ENCODE data around the gene CIDEB. TPM values are rescaled to one million over a fixed set of nuclear protein-coding genes. Genes with fewer than 3 reads are reported as not detected.
"Not testable (repeated sequence)": the region's sequence is repeated elsewhere in the genome, so short reads cannot be mapped to it uniquely, and the experiment has no call there.

CIDEB gene
- total RNA-seq, 4 donors from 2014 or later = 6.7 to 168 (median 23.6) TPM

DNA sequence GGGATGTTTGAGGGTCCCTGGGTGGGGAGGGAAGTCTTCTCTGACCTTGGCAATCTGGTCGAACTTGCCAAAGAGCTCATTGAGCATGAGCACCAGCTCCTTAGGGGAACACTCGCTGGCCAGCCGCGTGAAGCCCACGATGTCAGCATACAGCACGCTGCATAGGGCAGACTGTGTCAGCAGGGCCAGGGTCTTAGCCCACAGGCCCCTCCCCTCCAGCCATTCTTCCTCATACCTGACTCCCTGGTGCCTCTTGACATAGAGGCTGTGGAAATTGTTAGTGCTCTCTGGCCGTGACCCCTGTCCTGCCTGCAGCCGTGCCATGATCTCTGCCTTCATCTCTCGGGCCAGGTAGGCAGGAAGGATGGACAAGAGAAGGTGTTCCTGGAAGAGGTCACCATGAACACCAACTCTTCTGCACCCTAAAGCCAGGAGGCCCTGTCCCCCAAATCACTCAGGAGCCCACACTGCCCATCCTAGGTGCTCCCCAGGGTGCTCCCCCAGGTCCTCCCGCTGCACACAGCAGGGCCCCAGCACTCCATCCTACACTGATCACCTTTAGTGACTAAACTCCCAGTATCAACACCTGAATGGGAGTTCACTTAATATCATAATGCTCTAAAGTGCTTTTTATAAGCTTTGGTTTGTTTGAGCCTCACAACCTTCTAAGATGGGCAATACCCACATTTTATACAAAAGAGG lies 23.3 kb upstream of the CIDEB start:
- in situ Hi-C loops (cut with MboI; ENCODE audit: low pct_ligation_motif_present in 1 of 4, low pct_unique_long_range_greater_than_20kb in 1 of 4, low sequenced_read_pairs in 3 of 4) (loop anchor here in 3 of 4 donors (5.0 to 25.0 kb wide), 3 partner anchors 101 to 106 kb away; partner anchors contain the start of genes CBLN3 (in 1 of the 3), KHNYN (in 1 of the 3) and SDR39U1 (in 1 of the 3)), intact Hi-C loops (cut with DNase I; ENCODE audit: low total_unique reads) (no loop called here)
- Histone ChIP-seq H3K4me3 (no peak overlapping the region), H3K4me1 (peaks cover 15 to 49% (median 32%) of the 10 kb centered on the region in 4 donors), H3K9me3 (no peaks in the 10 kb centered on the region), H3K27me3 (peaks cover 28% of the 10 kb centered on the region), H3K27ac (no peak overlapping the region), H3K36me3 (no peaks in the 10 kb centered on the region)
- 92 to 100% methylated on average over 1 to 10 of the region's 10 CpGs for WGBS, 2 donors (ENCODE audit: low coverage in 1 of 2)
- DNase-seq = no peak
- TF ChIP-seq POLR2AphosphoS5 (IDR thresholded peaks at IDR 0.05) = no peak
- TF ChIP-seq, protein P1, sequence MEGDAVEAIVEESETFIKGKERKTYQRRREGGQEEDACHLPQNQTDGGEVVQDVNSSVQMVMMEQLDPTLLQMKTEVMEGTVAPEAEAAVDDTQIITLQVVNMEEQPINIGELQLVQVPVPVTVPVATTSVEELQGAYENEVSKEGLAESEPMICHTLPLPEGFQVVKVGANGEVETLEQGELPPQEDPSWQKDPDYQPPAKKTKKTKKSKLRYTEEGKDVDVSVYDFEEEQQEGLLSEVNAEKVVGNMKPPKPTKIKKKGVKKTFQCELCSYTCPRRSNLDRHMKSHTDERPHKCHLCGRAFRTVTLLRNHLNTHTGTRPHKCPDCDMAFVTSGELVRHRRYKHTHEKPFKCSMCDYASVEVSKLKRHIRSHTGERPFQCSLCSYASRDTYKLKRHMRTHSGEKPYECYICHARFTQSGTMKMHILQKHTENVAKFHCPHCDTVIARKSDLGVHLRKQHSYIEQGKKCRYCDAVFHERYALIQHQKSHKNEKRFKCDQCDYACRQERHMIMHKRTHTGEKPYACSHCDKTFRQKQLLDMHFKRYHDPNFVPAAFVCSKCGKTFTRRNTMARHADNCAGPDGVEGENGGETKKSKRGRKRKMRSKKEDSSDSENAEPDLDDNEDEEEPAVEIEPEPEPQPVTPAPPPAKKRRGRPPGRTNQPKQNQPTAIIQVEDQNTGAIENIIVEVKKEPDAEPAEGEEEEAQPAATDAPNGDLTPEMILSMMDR (IDR thresholded peaks at IDR 0.05) = no peak
- no peak for TF ChIP-seq POLR2A (IDR thresholded peaks at IDR 0.05)
- no peak for TF ChIP-seq EP300 (IDR thresholded peaks at IDR 0.05; ENCODE audit: low read depth)

DNA sequence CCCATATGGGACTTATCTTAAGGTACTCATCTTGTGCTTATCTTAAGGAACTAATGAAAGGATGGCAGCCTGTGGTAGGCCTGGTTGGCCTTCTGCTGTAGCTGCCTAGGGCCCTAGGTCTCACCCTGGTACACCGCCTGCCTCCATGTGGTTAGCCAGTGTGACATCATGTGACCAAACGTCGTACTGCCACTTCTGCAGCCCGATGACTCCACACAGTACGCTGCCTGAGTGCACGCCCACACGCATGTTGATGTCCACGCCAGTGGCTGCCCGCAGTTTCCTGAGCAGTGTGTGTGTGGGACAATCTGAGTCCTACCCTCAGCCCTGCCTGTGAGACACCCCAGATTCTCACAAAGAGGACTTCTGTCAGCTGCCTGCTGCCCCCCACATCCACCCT lies 22.0 kb upstream of the CIDEB start:
- 47% methylated on average over 8 of the region's 9 CpGs; no CpG with 5 or more reads in 1 of the 2 donors for WGBS, 2 donors (ENCODE audit: low coverage in 1 of 2)
- peaks cover 20% of the 10 kb centered on the region for H3K27me3 ChIP-seq
- H3K36me3 ChIP-seq = no peaks in the 10 kb centered on the region
- TF ChIP-seq POLR2A (IDR thresholded peaks at IDR 0.05) (no peak), EP300 (IDR thresholded peaks at IDR 0.05; ENCODE audit: low read depth) (no peak)
- TF ChIP-seq, protein P1 (IDR thresholded peaks at IDR 0.05) = no peak
- H3K9me3 ChIP-seq = no peaks in the 10 kb centered on the region
- in situ Hi-C loops (cut with MboI; ENCODE audit: low pct_ligation_motif_present in 1 of 4, low pct_unique_long_range_greater_than_20kb in 1 of 4, low sequenced_read_pairs in 3 of 4) = loop anchor here in 3 of 4 donors (5.0 to 25.0 kb wide), 3 partner anchors 103 to 108 kb away; partner anchors contain the start of genes CBLN3 (in 1 of the 3), KHNYN (in 1 of the 3) and SDR39U1 (in 1 of the 3)
- peak; percentile 69 for DNase-seq
- intact Hi-C loops (cut with DNase I; ENCODE audit: low total_unique reads) = no loop called here
- H3K4me1 ChIP-seq = peaks cover 11 to 43% (median 28%) of the 10 kb centered on the region in 4 donors
- H3K4me3 ChIP-seq = no peak overlapping the region
- H3K27ac ChIP-seq = no peak overlapping the region

DNA sequence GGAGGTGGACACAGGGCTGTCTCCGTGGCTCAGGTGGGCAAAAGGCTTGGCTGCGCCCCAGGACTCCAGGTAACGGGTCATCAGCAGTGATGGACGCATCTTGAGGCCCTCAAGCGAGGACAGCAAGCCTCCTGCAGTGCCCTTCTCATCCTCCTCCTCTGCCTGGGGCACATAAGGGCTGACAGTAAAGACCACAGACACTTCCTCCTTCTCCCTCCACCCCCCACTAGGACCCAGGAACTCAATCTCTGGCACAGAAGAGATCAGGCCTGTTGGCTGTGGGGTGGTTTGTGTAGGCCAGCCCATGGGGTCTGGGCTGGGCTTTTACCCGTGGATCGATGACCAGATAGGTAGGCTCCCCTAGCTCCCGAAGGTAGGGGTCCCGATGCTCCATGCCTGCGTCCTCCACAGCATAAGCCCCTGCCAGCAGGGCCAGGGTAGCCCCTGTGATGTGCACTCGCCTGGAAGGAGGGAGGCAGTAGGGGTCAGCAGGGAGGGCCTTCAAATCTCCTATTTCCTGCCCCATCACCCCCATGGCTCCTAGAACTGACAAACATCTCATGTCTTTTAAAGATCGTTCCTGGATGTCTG lies 21.4 kb upstream of the CIDEB start:
- Histone ChIP-seq H3K9me3 (no peaks in the 10 kb centered on the region), H3K36me3 (no peaks in the 10 kb centered on the region), H3K4me1 (peaks cover 6 to 37% (median 22%) of the 10 kb centered on the region in 4 donors), H3K4me3 (no peak overlapping the region), H3K27me3 (peaks cover 14% of the 10 kb centered on the region), H3K27ac (peak overlapping the region in 1 of 4 donors; percentile 10)
- in situ Hi-C loops (cut with MboI; ENCODE audit: low pct_ligation_motif_present in 1 of 4, low pct_unique_long_range_greater_than_20kb in 1 of 4, low sequenced_read_pairs in 3 of 4) = loop anchor here in 1 of 4 donors (25.0 kb wide), 1 partner anchor 108 kb away; the partner anchor contains the start of genes CBLN3, KHNYN and SDR39U1
- intact Hi-C loops (cut with DNase I; ENCODE audit: low total_unique reads) = no loop called here
- no peak for DNase-seq
- no peak for TF ChIP-seq EP300 (IDR thresholded peaks at IDR 0.05; ENCODE audit: low read depth)
- TF ChIP-seq POLR2A (IDR thresholded peaks at IDR 0.05) = no peak
- TF ChIP-seq, protein P1 (IDR thresholded peaks at IDR 0.05) = no peak
- TF ChIP-seq POLR2AphosphoS5 (IDR thresholded peaks at IDR 0.05) = no peak
- WGBS, 2 donors (ENCODE audit: low coverage in 1 of 2) = 92% methylated on average over 12 of the region's 12 CpGs; no CpG with 5 or more reads in 1 of the 2 donors

DNA sequence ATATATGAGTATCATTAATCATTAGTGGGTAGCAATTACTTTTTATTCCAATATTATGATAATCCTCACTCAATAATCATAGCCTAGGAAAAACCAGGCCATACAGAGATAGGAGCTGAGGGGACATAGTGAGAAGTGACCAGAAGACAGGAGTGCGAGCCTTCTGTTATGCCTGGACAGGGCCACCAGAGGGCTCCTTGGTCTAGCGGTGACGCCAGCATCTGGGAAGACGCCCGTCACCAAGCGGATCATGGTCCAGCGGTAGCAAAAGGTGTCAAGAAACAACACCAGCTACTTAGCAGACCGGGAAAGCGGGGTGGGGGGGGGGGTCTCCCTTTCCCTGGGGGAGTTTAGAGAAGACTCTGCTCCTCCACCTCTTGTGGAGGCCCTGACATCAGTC lies 20.1 kb upstream of the CIDEB start:
- WGBS, 2 donors (ENCODE audit: low coverage in 1 of 2) = 0 to 2% methylated on average over 1 to 9 of the region's 9 CpGs
- H3K27ac ChIP-seq; H3K36me3 ChIP-seq; H3K9me3 ChIP-seq; H3K4me3 ChIP-seq; H3K27me3 ChIP-seq; intact Hi-C loops (cut with DNase I; ENCODE audit: low total_unique reads): not testable (repeated sequence)
- TF ChIP-seq, protein P1 (IDR thresholded peaks at IDR 0.05) = peak; percentile 66 to 71 (median 69)
- DNase-seq = peak; percentile 71
- peaks cover 5 to 24% (median 10%) of the 10 kb centered on the region in 4 donors for H3K4me1 ChIP-seq
- in situ Hi-C loops (cut with MboI; ENCODE audit: low pct_ligation_motif_present in 1 of 4, low pct_unique_long_range_greater_than_20kb in 1 of 4, low sequenced_read_pairs in 3 of 4) = loop anchor here in 1 of 4 donors (25.0 kb wide), 1 partner anchor 109 kb away; the partner anchor contains the start of genes CBLN3, KHNYN and SDR39U1
